Astrocyte (in vitro differentiated cells and primary cell): ENCODE results near the gene SMYD2.

Experiments used
- EZH2 ChIP-seq: IDR thresholded peaks from 2 replicates; pipeline ENCODE4 v1.6.1; 2012; ENCODE audit warnings: mild to moderate bottlenecking, low read length, inconsistent platforms; ENCODE audit not compliant: insufficient read depth
- TF ChIP-seq, protein P1 (sequence below): IDR thresholded peaks from 2 replicates; pipeline ENCODE4 v1.5.1; 2011; ENCODE audit warnings: low read depth, mild to moderate bottlenecking, inconsistent platforms, low read length, moderate library complexity; ENCODE audit not compliant: insufficient read depth

- TF ChIP-seq, protein P1, sequence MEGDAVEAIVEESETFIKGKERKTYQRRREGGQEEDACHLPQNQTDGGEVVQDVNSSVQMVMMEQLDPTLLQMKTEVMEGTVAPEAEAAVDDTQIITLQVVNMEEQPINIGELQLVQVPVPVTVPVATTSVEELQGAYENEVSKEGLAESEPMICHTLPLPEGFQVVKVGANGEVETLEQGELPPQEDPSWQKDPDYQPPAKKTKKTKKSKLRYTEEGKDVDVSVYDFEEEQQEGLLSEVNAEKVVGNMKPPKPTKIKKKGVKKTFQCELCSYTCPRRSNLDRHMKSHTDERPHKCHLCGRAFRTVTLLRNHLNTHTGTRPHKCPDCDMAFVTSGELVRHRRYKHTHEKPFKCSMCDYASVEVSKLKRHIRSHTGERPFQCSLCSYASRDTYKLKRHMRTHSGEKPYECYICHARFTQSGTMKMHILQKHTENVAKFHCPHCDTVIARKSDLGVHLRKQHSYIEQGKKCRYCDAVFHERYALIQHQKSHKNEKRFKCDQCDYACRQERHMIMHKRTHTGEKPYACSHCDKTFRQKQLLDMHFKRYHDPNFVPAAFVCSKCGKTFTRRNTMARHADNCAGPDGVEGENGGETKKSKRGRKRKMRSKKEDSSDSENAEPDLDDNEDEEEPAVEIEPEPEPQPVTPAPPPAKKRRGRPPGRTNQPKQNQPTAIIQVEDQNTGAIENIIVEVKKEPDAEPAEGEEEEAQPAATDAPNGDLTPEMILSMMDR, result no peak
- no peak for TF ChIP-seq EZH2
Measured at GRCh38 chr1:214372092-214372491, 91.1 kb downstream of the SMYD2 start.
